HUES64 (cell line): ENCODE results near the gene PTBP1.

Experiments
- H3K27ac ChIP-seq: 2 replicates; pipeline ENCODE4 v1.7.0; 2013; ENCODE audit warnings: low read depth, low read length, inconsistent platforms
- H3K27me3 ChIP-seq: 2 replicates; pipeline ENCODE4 v1.6.1; 2013; ENCODE audit warnings: mild to moderate bottlenecking, low read length; ENCODE audit not compliant: insufficient read depth
- H3K36me3 ChIP-seq: 2 replicates; pipeline ENCODE4 v1.6.1; 2013; ENCODE audit warnings: mild to moderate bottlenecking, low read length; ENCODE audit not compliant: insufficient read depth
- H3K4me1 ChIP-seq: 2 replicates; pipeline ENCODE4 v1.6.1; 2013; ENCODE audit warnings: mild to moderate bottlenecking, low read length, moderate library complexity; ENCODE audit not compliant: insufficient read depth
- H3K4me3 ChIP-seq: 2 replicates; pipeline ENCODE4 v1.5.1; 2013; ENCODE audit warnings: mild to moderate bottlenecking, low read length, moderate library complexity
- H3K9ac ChIP-seq: 2 replicates; pipeline ENCODE4 v1.6.1; 2013; ENCODE audit warnings: mild to moderate bottlenecking, low read depth, low read length
- H3K9me3 ChIP-seq: 2 replicates; pipeline ENCODE4 v1.6.1; 2013; ENCODE audit warnings: low read depth, low read length; ENCODE audit not compliant: insufficient read depth
- WGBS: fragments of 150-250, 120-280 bp; methylation state at CpG from one replicate; pipeline ENCODE4 v1.1.7; 2013; ENCODE audit warnings: missing lambda C conversion rate; 5-methylcytosine and 5-hydroxymethylcytosine counted together

The PTBP1 gene

GRCh38 chr19:823565-824121, 26.4 kb downstream of the PTBP1 start:
- Histone ChIP-seq H3K36me3 (no peaks in the 10 kb centered on the region), H3K27me3 (no peaks in the 10 kb centered on the region), H3K9me3 (no peaks in the 10 kb centered on the region), H3K4me3 (no peak overlapping the region), H3K9ac (no peak overlapping the region), H3K27ac (no peak overlapping the region), H3K4me1 (peaks cover 5% of the 10 kb centered on the region; the same call in 1 of the 2 replicates)
- 66% methylated on average over 12 of the region's 12 CpGs for WGBS

- Histone ChIP-seq H3K27ac (no peak overlapping the region), H3K36me3 (no peaks in the 10 kb centered on the region), H3K27me3 (no peaks in the 10 kb centered on the region), H3K4me3 (no peak overlapping the region), H3K9me3 (no peaks in the 10 kb centered on the region), H3K9ac (no peak overlapping the region), H3K4me1 (peaks cover 5% of the 10 kb centered on the region; the same call in 1 of the 2 replicates)
- 84% methylated on average over 15 of the region's 15 CpGs for WGBS
Measured at GRCh38 chr19:824885-825284, 27.6 kb downstream of the PTBP1 start.

- WGBS, result 94% methylated on average over 17 of the region's 19 CpGs
- Histone ChIP-seq H3K4me3 (no peak overlapping the region), H3K9ac (no peak overlapping the region), H3K9me3 (no peaks in the 10 kb centered on the region), H3K4me1 (peaks cover 5% of the 10 kb centered on the region; the same call in 1 of the 2 replicates), H3K36me3 (no peaks in the 10 kb centered on the region), H3K27ac (no peak overlapping the region), H3K27me3 (no peaks in the 10 kb centered on the region)
Measured at GRCh38 chr19:825897-826644, 28.8 kb downstream of the PTBP1 start.

GRCh38 chr19:827314-827709, 30.1 kb downstream of the PTBP1 start:
- WGBS, result 95% methylated on average over 9 of the region's 11 CpGs
- no peaks in the 10 kb centered on the region for H3K27me3 ChIP-seq
- no peaks in the 10 kb centered on the region for H3K36me3 ChIP-seq
- no peak overlapping the region for H3K9ac ChIP-seq
- no peak overlapping the region for H3K27ac ChIP-seq
- H3K9me3 ChIP-seq, result no peaks in the 10 kb centered on the region
- H3K4me1 ChIP-seq, result peaks cover 5% of the 10 kb centered on the region; the same call in 1 of the 2 replicates
- H3K4me3 ChIP-seq, result no peak overlapping the region

GRCh38 chr19:827710-828321, 30.6 kb downstream of the PTBP1 start, which contains the start of gene AZU1:
Gene AZU1 (plus strand): TSS chr19:827837. CDS start chr19:827847, 10 bp downstream.
- Histone ChIP-seq H3K9me3 (no peaks in the 10 kb centered on the region), H3K27ac (no peak within 1 kb of the TSS), H3K36me3 (no peaks in the 10 kb centered on the region), H3K4me1 (peaks cover 5% of the 10 kb centered on the region; the same call in 1 of the 2 replicates), H3K9ac (no peak within 1 kb of the TSS), H3K27me3 (no peaks in the 10 kb centered on the region), H3K4me3 (no peak within 1 kb of the TSS)
- 87% methylated on average over 33 of the region's 33 CpGs for WGBS

GRCh38 chr19:829129-829758, 32.0 kb downstream of the PTBP1 start:
- no peak overlapping the region for H3K4me3 ChIP-seq
- no peak overlapping the region for H3K27ac ChIP-seq
- no peaks in the 10 kb centered on the region for H3K4me1 ChIP-seq
- no peaks in the 10 kb centered on the region for H3K9me3 ChIP-seq
- H3K27me3 ChIP-seq, result no peaks in the 10 kb centered on the region
- no peaks in the 10 kb centered on the region for H3K36me3 ChIP-seq
- H3K9ac ChIP-seq, result no peak overlapping the region
- WGBS, result 82% methylated on average over 18 of the region's 18 CpGs

GRCh38 chr19:831407-832369, 34.4 kb downstream of the PTBP1 start:
- H3K27ac ChIP-seq, result no peak overlapping the region
- no peaks in the 10 kb centered on the region for H3K4me1 ChIP-seq
- H3K4me3 ChIP-seq, result no peak overlapping the region
- no peaks in the 10 kb centered on the region for H3K9me3 ChIP-seq
- no peaks in the 10 kb centered on the region for H3K27me3 ChIP-seq
- 82% methylated on average over 38 of the region's 38 CpGs for WGBS
- H3K36me3 ChIP-seq, result no peaks in the 10 kb centered on the region
- no peak overlapping the region for H3K9ac ChIP-seq

- Histone ChIP-seq H3K36me3 (no peaks in the 10 kb centered on the region), H3K4me3 (no peak overlapping the region), H3K4me1 (no peaks in the 10 kb centered on the region), H3K27me3 (no peaks in the 10 kb centered on the region), H3K9ac (no peak overlapping the region), H3K9me3 (no peaks in the 10 kb centered on the region), H3K27ac (no peak overlapping the region)
- WGBS, result 92% methylated on average over 24 of the region's 24 CpGs
Measured at GRCh38 chr19:834216-834615, 37.0 kb downstream of the PTBP1 start.

- no peaks in the 10 kb centered on the region for H3K36me3 ChIP-seq
- H3K9me3 ChIP-seq, result no peaks in the 10 kb centered on the region
- no peaks in the 10 kb centered on the region for H3K4me1 ChIP-seq
- H3K27ac ChIP-seq, result no peak overlapping the region
- H3K9ac ChIP-seq, result no peak overlapping the region
- 92% methylated on average over 31 of the region's 36 CpGs for WGBS
- no peaks in the 10 kb centered on the region for H3K27me3 ChIP-seq
- H3K4me3 ChIP-seq, result no peak overlapping the region
Measured at GRCh38 chr19:835210-835810, 38.1 kb downstream of the PTBP1 start.

GRCh38 chr19:840519-841206, 43.4 kb downstream of the PTBP1 start, which contains the start of gene PRTN3:
Gene PRTN3 (plus strand): TSS chr19:840999. CDS start chr19:841009, 10 bp downstream.
- H3K27ac ChIP-seq, result no peak within 1 kb of the TSS
- no peaks in the 10 kb centered on the region for H3K36me3 ChIP-seq
- H3K9me3 ChIP-seq, result no peaks in the 10 kb centered on the region
- H3K27me3 ChIP-seq, result peaks cover 23% of the 10 kb centered on the region
- H3K4me1 ChIP-seq, result no peaks in the 10 kb centered on the region
- no peak within 1 kb of the TSS for H3K4me3 ChIP-seq
- 85% methylated on average over 24 of the region's 24 CpGs for WGBS
- H3K9ac ChIP-seq, result no peak within 1 kb of the TSS
